GM21786 (cell line): Measurements from ENCODE around the gene RGS7.
"Not testable (repeated sequence)": the region's sequence is repeated elsewhere in the genome, so short reads cannot be mapped to it uniquely, and the experiment has no call there.

Experiments used
- ATAC-seq: cut with Tn5 transposase; IDR thresholded peaks from one replicate; pipeline ENCODE4 v1.9.1; 2021; ENCODE audit not compliant: unreplicated experiment

RGS7 gene

DNA sequence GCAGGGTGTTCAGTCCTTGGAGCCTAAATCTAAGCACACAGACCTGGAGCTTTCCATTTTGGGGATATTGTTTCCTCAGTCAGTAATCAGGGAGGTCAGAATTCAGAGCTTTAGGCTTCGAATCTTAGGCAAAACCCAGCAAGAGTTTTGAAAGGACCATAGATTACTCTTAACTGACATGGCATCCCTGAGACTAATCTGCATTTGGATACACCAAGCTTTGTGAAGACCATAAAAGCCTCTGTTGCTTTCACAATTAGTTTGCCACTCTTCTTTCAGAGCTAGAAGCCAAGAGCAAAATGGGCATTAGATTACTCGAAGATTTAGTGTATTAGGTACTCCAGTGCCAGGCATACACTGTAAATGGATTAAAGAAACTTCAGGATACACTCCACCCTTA, 613.3 kb downstream of the RGS7 start:
- no peak for ATAC-seq

DNA sequence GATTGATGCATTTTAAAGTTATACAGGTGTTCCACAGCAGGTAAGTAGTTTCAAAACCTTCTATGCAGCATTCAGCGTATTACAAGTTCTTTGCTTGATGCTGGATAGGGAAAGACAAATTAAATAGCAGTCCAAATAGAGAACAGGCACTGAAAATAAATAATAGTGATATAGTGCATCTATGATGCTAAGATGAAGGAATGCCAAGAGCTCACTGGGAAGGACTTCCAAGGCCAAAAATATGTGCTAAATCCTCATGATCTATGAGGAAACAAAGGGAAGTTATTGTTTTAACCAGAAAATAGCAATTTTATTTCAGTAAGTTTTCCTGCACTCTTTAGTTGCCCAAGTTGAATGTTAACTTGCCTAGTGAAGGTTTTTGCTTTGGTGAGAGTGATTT, 617.3 kb downstream of the RGS7 start:
- no peak for ATAC-seq

DNA sequence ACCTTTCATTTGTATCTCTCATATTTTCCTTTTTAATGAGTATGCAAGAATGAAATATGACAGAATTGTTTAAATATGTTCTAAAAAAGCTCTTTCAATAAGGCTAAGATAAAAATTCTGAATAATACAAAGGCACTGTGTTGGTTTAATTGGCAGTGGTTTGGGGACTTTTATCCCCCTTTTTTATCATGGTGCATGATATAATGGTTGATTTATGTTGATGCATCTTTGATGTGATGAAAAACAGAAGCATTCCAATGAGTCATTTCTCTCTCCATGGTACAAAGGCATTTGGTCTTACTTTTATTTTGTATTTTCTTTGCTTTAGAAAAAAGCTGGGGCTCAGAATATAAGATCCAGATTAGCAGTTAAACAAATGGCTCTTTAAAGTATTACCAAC, 617.9 kb downstream of the RGS7 start:
- no peak for ATAC-seq

DNA sequence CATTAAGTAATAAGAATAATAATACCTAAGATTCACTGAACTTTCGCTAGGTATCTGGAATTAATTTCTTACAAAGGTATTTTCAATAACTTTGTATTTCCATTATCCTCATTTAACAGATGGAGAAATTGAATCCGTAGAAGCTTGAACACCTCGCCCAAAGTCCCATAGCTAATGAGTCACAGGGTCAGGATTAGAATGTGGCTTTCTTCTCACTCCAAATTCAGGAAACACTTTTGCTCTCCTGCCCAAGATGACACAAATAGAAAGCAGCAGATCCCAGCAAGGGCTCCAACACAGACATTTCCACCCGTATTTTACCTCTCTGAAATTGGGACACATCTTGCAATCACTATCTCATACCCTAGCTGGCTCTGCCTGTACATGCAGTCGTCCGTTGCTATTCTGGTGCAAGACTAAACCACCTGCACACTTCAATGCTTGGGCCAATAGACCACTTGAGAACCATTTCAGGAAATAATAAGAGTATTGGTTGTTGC, 619.2 kb downstream of the RGS7 start:
- ATAC-seq, result no peak

DNA sequence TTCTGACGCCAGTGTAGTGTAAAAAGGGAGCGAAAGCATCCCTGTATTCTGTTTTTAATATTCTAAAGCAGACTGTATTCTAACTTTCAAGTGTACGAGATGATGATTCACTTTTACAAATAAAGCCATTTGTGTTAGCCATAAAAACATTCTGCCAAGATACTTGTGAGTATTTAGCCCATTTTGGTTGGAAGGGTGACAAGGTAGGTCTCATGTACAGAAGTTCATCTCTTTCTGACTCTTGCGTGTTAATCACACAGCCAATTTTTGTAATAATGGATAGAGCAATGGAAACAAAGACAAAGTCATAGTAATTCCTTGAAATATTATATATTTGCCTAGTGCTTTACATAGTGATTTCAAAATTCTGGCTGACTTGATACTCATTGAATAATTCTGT, 619.7 kb downstream of the RGS7 start:
- ATAC-seq, result no peak

DNA sequence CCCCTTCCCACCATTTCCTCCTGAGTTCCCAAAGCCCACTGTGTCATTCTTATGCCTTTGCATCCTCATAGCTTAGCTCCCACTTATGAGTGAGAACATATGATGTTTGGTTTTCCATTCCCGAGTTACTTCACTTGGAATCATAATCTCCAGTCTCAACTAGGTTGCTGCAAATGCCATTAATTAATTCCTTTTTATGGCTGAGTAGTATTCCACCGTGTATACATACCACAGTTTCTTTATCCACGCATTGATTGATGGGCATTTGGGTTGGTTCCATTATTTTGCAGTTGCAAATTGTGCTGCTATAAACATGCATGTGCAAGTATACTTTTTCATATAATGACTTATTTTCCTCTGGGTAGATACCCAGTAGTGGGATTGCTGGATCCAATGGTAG, 622.3 kb downstream of the RGS7 start:
- ATAC-seq, result not testable (repeated sequence)

DNA sequence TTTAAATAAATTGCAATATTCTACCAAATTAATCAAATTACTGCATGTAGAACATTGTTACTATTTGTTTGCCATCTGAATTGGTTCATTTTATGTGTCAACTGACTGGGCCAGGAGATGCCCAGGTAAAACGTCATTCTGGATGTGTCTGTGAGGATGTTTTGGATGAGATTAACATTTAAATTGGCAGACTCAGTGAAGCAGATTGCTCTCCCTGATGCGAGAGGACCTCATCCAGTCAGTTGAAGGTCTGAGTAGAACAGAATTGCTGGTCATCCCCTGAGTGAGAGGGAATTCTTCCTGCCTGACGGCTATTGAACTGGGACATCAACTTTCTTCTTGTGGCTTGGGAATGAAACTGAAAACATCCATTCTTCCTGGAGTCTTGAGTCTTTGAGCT, 623.0 kb downstream of the RGS7 start:
- ATAC-seq, result no peak

DNA sequence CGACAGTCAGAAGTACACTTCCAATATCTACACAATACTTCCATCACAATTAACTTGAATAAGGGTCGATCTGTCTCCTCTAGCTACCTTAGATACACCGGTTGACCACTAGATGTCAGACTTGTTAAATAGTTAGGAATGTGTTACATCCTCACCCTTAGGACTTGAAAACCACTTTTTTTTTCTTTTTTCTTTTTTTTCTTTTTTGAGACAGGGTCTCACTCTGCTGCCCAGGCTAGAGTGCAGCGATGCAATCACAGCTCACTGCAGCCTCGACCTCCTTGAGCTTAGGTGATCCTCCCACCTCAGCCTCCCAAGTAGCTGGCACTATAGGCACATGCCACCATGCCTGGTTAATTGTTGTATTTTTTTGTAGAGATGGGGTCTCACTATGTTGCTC, 624.6 kb downstream of the RGS7 start:
- ATAC-seq, result peak; percentile 82
